B cell (primary cell): ENCODE measurements around the gene PRPF31. TPM values are rescaled to one million over a fixed set of nuclear protein-coding genes. Genes with fewer than 3 reads are reported as not detected.

Experiments
- ATAC-seq: fragments of 200-7000 bp; cut with Tn5 transposase; one replicate; pipeline ENCODE4 v1.10.0; 2021; ENCODE audit warnings: low read depth, mild to moderate bottlenecking, moderate number of reproducible peaks, moderate library complexity
- CTCF ChIA-PET: fragments of 350-600 bp; sonication (Branson Sonifier 250); formaldehyde crosslinking; loops from one replicate; lab custom pipeline; 2021; ENCODE audit warnings: antibody characterized with exemption, inconsistent platforms; lab: Charles Lee
- POLR2A ChIA-PET: fragments of 350-600 bp; sonication (Branson Sonifier 250); formaldehyde crosslinking; loops from one replicate; lab custom pipeline; 2021; ENCODE audit warnings: antibody characterized with exemption; lab: Charles Lee
- DNase-seq: peaks from one replicate; pipeline ENCODE4 v3.0.0; 2013
- H2AFZ ChIP-seq: 2 replicates; pipeline ENCODE4 v1.6.1; 2012; ENCODE audit warnings: mild to moderate bottlenecking, low read depth, low read length; ENCODE audit not compliant: insufficient read depth, poor library complexity, severe bottlenecking
- H3K27ac ChIP-seq, 2 donors: 1 replicate in 1 of 2; 2 replicates in 1 of 2; pipeline ENCODE4 v1.5.1; 2012 to 2013; ENCODE audit warnings: low read length in 2 of 2, mild to moderate bottlenecking in 2 of 2, moderate library complexity in 1 of 2
- H3K27me3 ChIP-seq, 4 experiments: fragments of 200-600 bp in 1 of 4; sonication (generic) in 1 of 4; replicated peaks in 1 of 4; 1 replicate in 2 of 4; 2 replicates in 2 of 4; pipeline versions ENCODE4 v1.6.1 to v1.7.0; 2013 to 2016; ENCODE audit warnings: low read length in 3 of 4, mild to moderate bottlenecking in 2 of 4, mixed read lengths in 1 of 4, moderate library complexity in 1 of 4; ENCODE audit not compliant: insufficient read depth in 4 of 4, control insufficient read depth in 3 of 4; ENCODE audit errors: control extremely low read depth in 1 of 4
- H3K36me3 ChIP-seq, 2 experiments: replicated peaks in 1 of 2; 1 replicate in 1 of 2; 2 replicates in 1 of 2; pipeline versions ENCODE4 v1.6.1 to v1.7.1; 2013; ENCODE audit warnings: low read length in 1 of 2; ENCODE audit not compliant: insufficient read depth in 2 of 2, control insufficient read depth in 1 of 2; ENCODE audit errors: control extremely low read depth in 1 of 2, extremely low read depth in 1 of 2
- H3K4me1 ChIP-seq, 2 donors: fragments of 200-600 bp in 1 of 2; sonication (generic) in 1 of 2; 1 replicate in 1 of 2; 2 replicates in 1 of 2; pipeline versions ENCODE4 v1.5.1 to v1.6.1; 2013 to 2017; ENCODE audit warnings: low read length in 2 of 2; ENCODE audit not compliant: control insufficient read depth in 2 of 2, insufficient read depth in 2 of 2
- H3K4me2 ChIP-seq: replicated peaks from 2 replicates; pipeline ENCODE3; 2012; ENCODE audit warnings: mild to moderate bottlenecking, low read depth, low read length; ENCODE audit not compliant: poor library complexity, severe bottlenecking
- H3K4me3 ChIP-seq, 5 experiments: fragments of 200-600 bp in 1 of 5; sonication (generic) in 1 of 5; 1 replicate in 3 of 5; 2 replicates in 2 of 5; pipeline versions ENCODE4 v1.5.1 to v1.7.0; 2011 to 2016; ENCODE audit warnings: low read length in 4 of 5, mild to moderate bottlenecking in 4 of 5, low read depth in 2 of 5, control low read depth in 1 of 5, moderate library complexity in 1 of 5; ENCODE audit not compliant: insufficient read depth in 1 of 5; ENCODE audit errors: control extremely low read depth in 1 of 5, extremely low read depth in 1 of 5
- H3K79me2 ChIP-seq: fragments of 200-600 bp; sonication (generic); one replicate; pipeline ENCODE4 v1.6.0; 2016; ENCODE audit warnings: low read length; ENCODE audit not compliant: control insufficient read depth, insufficient read depth
- H3K9ac ChIP-seq: fragments of 200-600 bp; sonication (generic); 2 replicates; pipeline ENCODE4 v1.6.1; 2017; ENCODE audit warnings: mild to moderate bottlenecking, low read length, moderate library complexity
- H3K9me3 ChIP-seq, 3 donors: one replicate each; pipeline versions ENCODE4 v1.6.1 to v1.7.1; 2013; ENCODE audit warnings: low read length in 2 of 3; ENCODE audit not compliant: control insufficient read depth in 2 of 3, insufficient read depth in 1 of 3; ENCODE audit errors: control extremely low read depth in 1 of 3
- H4K20me1 ChIP-seq: 2 replicates; pipeline ENCODE4 v1.6.0; 2012; ENCODE audit warnings: mild to moderate bottlenecking, low read length; ENCODE audit not compliant: insufficient read depth, control insufficient read depth, poor library complexity, severe bottlenecking
- H3K27ac Mint-ChIP-seq: one replicate; pipeline ENCODE4 v1.8.0; 2021; ENCODE audit warnings: mixed read lengths
- H3K27me3 Mint-ChIP-seq: one replicate; pipeline ENCODE4 v1.8.0; 2021; ENCODE audit warnings: mixed read lengths
- H3K4me1 Mint-ChIP-seq: one replicate; pipeline ENCODE4 v1.8.0; 2021; ENCODE audit warnings: mixed read lengths
- H3K4me3 Mint-ChIP-seq: one replicate; pipeline ENCODE4 v1.8.0; 2021; ENCODE audit warnings: mixed read lengths
- H3K9me3 Mint-ChIP-seq: one replicate; pipeline ENCODE4 v1.8.0; 2022; ENCODE audit warnings: mixed read lengths; ENCODE audit not compliant: insufficient read depth
- CTCF ChIP-seq: fragments of 200-600 bp; IDR thresholded peaks from one replicate; pipeline ENCODE4 v1.8.0; 2022; ENCODE audit warnings: antibody characterized with exemption, mild to moderate bottlenecking
- EZH2 ChIP-seq: IDR thresholded peaks from 2 replicates; pipeline ENCODE4 v1.6.1; 2012; ENCODE audit warnings: borderline replicate concordance, low read depth, mild to moderate bottlenecking, moderate library complexity, low read length; ENCODE audit not compliant: insufficient read depth, poor library complexity, severe bottlenecking
- WGBS: methylation state at CpG from one replicate; pipeline ENCODE4 v1.1.5; 2013; ENCODE audit warnings: missing lambda C conversion rate; ENCODE audit not compliant: insufficient coverage; 5-methylcytosine and 5-hydroxymethylcytosine counted together
- intact Hi-C: fragments of 100-400 bp; cut with micrococcal nuclease; formaldehyde crosslinking; loops from one replicate; pipeline ENCODE4 v1.10.0; 2022
- polyA plus RNA-seq: library from polyadenylated mRNA; depleted of rRNA; stranded (reverse); fragments of >200 nt; gene quantifications from 2 replicates; pipeline ENCODE4 v1.2.3, GENCODE V29; 2012
- total RNA-seq, 2 donors: library from RNA; stranded (reverse); fragments of 120-200 nt in 1 of 2; gene quantifications; 1 replicate in 1 of 2; 2 replicates in 1 of 2; pipeline versions ENCODE4 v1.2.3 to v1.2.4, GENCODE V29; 2013 to 2022

PRPF31 gene
- total and polyA plus RNA-seq, 2 donors (not counting 1 experiment from before 2014, with no cell fraction given) = 61.2 to 66.2 TPM

DNA sequence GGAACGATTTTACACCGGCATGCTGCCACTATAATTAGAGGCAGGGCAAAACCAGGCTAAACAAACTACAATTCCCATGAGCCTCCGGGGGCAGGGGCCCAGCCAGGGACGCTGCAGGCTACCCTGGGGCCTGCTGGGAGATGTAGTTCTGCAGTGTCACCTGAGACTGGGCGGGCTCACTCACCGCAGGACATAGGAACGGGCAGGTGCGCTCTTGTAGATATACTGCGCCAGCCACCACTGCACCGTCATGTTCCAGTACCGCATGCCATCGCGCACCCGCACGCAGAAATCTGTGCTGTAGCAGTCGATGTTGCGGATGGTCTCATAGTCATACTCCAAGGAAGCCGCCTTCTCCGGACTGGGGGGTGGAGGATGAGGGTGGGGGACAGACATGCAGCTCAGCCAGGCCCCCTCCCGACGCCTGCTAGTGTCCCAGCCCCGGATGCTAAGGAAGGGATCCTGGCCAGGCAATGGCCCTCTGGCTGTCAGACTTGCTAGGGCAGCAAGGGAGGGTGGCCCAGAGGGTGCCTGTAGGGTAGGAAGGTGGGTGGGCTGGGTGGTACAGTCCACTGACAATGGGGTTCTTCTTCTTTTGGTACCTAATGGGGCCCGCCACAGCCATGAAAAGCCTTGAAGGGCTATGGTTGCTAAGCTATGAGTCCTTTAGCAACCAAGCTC is 63.2 kb downstream of the PRPF31 start:
- Histone ChIP-seq H3K27ac (no peak overlapping the region), H3K79me2 (no peaks in the 10 kb centered on the region), H3K4me2 (no peak overlapping the region), H2AFZ (no peak overlapping the region), H4K20me1 (peaks cover 7% of the 10 kb centered on the region), H3K27me3 (peaks cover 0 to 4% (median 0%) of the 10 kb centered on the region in 4 experiments), H3K4me1 (peaks cover 3 to 6% of the 10 kb centered on the region in 2 donors), H3K36me3 (peaks cover 1 to 6% of the 10 kb centered on the region in 2 experiments), H3K9me3 (no peaks in the 10 kb centered on the region), H3K4me3 (no peak overlapping the region), H3K9ac (no peak overlapping the region)
- peaks cover under 1% of the 10 kb centered on the region for H3K4me1 Mint-ChIP-seq
- peak; percentile 53 for DNase-seq
- no peaks in the 10 kb centered on the region for H3K27me3 Mint-ChIP-seq
- no peak overlapping the region for H3K27ac Mint-ChIP-seq
- WGBS = 91% methylated on average over 23 of the region's 23 CpGs
- CTCF ChIA-PET = no interaction called here
- POLR2A ChIA-PET = no interaction called here
- TF ChIP-seq CTCF = no peak
- no peak for TF ChIP-seq EZH2
- H3K4me3 Mint-ChIP-seq = no peak overlapping the region
- peak; percentile 80 for ATAC-seq
- H3K9me3 Mint-ChIP-seq = no peaks in the 10 kb centered on the region
- intact Hi-C loops = no loop called here

- POLR2A ChIA-PET = no interaction called here
- intact Hi-C loops = no loop called here
- Histone ChIP-seq H2AFZ (no peak overlapping the region), H3K27me3 (no peaks in the 10 kb centered on the region), H3K36me3 (peaks cover 1 to 6% of the 10 kb centered on the region in 2 experiments), H3K4me3 (no peak overlapping the region), H3K27ac (no peak overlapping the region), H3K79me2 (no peaks in the 10 kb centered on the region), H3K4me1 (no peaks in the 10 kb centered on the region), H3K9me3 (no peaks in the 10 kb centered on the region), H4K20me1 (peaks cover 3% of the 10 kb centered on the region), H3K4me2 (no peak overlapping the region), H3K9ac (no peak overlapping the region)
- Mint-ChIP-seq H3K9me3 (no peaks in the 10 kb centered on the region), H3K27me3 (no peaks in the 10 kb centered on the region), H3K4me1 (no peaks in the 10 kb centered on the region), H3K4me3 (no peak overlapping the region), H3K27ac (no peak overlapping the region)
- 100% methylated on average over 1 of the region's 10 CpGs for WGBS
- no peak for TF ChIP-seq EZH2
- no peak for TF ChIP-seq CTCF
- CTCF ChIA-PET = no interaction called here
- ATAC-seq (no peak), DNase-seq (no peak)
These were observed 63.8 kb downstream of the PRPF31 start for GRCh38 chr19:54179262-54179852.
